ENCODE results near the gene MAPK11.

- TF ChIP-seq, protein P1, sequence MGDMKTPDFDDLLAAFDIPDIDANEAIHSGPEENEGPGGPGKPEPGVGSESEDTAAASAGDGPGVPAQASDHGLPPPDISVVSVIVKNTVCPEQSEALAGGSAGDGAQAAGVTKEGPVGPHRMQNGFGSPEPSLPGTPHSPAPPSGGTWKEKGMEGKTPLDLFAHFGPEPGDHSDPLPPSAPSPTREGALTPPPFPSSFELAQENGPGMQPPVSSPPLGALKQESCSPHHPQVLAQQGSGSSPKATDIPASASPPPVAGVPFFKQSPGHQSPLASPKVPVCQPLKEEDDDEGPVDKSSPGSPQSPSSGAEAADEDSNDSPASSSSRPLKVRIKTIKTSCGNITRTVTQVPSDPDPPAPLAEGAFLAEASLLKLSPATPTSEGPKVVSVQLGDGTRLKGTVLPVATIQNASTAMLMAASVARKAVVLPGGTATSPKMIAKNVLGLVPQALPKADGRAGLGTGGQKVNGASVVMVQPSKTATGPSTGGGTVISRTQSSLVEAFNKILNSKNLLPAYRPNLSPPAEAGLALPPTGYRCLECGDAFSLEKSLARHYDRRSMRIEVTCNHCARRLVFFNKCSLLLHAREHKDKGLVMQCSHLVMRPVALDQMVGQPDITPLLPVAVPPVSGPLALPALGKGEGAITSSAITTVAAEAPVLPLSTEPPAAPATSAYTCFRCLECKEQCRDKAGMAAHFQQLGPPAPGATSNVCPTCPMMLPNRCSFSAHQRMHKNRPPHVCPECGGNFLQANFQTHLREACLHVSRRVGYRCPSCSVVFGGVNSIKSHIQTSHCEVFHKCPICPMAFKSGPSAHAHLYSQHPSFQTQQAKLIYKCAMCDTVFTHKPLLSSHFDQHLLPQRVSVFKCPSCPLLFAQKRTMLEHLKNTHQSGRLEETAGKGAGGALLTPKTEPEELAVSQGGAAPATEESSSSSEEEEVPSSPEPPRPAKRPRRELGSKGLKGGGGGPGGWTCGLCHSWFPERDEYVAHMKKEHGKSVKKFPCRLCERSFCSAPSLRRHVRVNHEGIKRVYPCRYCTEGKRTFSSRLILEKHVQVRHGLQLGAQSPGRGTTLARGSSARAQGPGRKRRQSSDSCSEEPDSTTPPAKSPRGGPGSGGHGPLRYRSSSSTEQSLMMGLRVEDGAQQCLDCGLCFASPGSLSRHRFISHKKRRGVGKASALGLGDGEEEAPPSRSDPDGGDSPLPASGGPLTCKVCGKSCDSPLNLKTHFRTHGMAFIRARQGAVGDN (IDR thresholded peaks at IDR 0.05): no peak
- no peak for TF ChIP-seq EGR1 (IDR thresholded peaks at IDR 0.05; ENCODE audit: borderline replicate concordance in 1 of 2, low read depth in 2 of 2, low read length in 2 of 2)
- TF ChIP-seq, protein P2, sequence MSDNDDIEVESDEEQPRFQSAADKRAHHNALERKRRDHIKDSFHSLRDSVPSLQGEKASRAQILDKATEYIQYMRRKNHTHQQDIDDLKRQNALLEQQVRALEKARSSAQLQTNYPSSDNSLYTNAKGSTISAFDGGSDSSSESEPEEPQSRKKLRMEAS (IDR thresholded peaks at IDR 0.05; ENCODE audit: low read depth, low read length): no peak
- no peak for TF ChIP-seq CTCF (IDR thresholded peaks at IDR 0.05 in 2 of 3, conservative IDR thresholded peaks at IDR 0.05 in 1 of 3; ENCODE audit: control insufficient read depth in 2 of 3, extremely low read depth in 1 of 3, insufficient read depth in 1 of 3, low read depth in 3 of 3, low read length in 3 of 3)
- TF ChIP-seq KDM1A (IDR thresholded peaks at IDR 0.05; ENCODE audit: borderline replicate concordance): no peak
- TF ChIP-seq EP300 (IDR thresholded peaks at IDR 0.05; ENCODE audit: borderline replicate concordance in 1 of 2, control insufficient read depth in 1 of 2, low read depth in 2 of 2, low read length in 2 of 2): no peak
- TF ChIP-seq NBN (IDR thresholded peaks at IDR 0.05): no peak
- no peak for TF ChIP-seq HDAC6 (IDR thresholded peaks at IDR 0.05; ENCODE audit: unreplicated experiment)
- TF ChIP-seq ZNF274 (IDR thresholded peaks at IDR 0.05; ENCODE audit: insufficient read depth, insufficient read length): no peak
- no peak for TF ChIP-seq PAX5 (IDR thresholded peaks at IDR 0.05; ENCODE audit: borderline replicate concordance, low read depth, low read length)
- TF ChIP-seq KAT2A (conservative IDR thresholded peaks at IDR 0.05; ENCODE audit: control insufficient read depth, low read depth, low read length): no peak
These were observed 51.0 kb downstream of the MAPK11 start for GRCh38 chr22:50218996-50219727.

Data from GM12878 (cell line).